NCI-H510A treated with DMSO at 0.1 percent for 48 hours (cell line): ENCODE data around the gene MED13L.

Experiments
- DNase-seq: peaks from one replicate; lab custom pipeline; 2025; lab: John Stamatoyannopoulos, UW

MED13L gene

GRCh38 chr12:116090516-116090915 is 187.0 kb downstream of the MED13L start:
- no peak for DNase-seq

- DNase-seq = no peak
These were observed 188.4 kb downstream of the MED13L start for GRCh38 chr12:116089080-116089479.

GRCh38 chr12:116087962-116088361 is 189.5 kb downstream of the MED13L start:
- DNase-seq = no peak

- no peak for DNase-seq
These were observed 190.1 kb downstream of the MED13L start for GRCh38 chr12:116087399-116087798.

GRCh38 chr12:116080415-116080814 is 197.1 kb downstream of the MED13L start:
- no peak for DNase-seq

GRCh38 chr12:116078396-116078795 is 199.1 kb downstream of the MED13L start:
- no peak for DNase-seq

GRCh38 chr12:116077431-116077830 is 200.1 kb downstream of the MED13L start:
- no peak for DNase-seq

GRCh38 chr12:116076399-116076798 is 201.1 kb downstream of the MED13L start:
- no peak for DNase-seq

GRCh38 chr12:116074686-116075085 is 202.8 kb downstream of the MED13L start:
- no peak for DNase-seq

GRCh38 chr12:116071555-116072230 is 205.8 kb downstream of the MED13L start:
- no peak for DNase-seq

GRCh38 chr12:116070444-116070843 is 207.0 kb downstream of the MED13L start:
- DNase-seq = no peak

- no peak for DNase-seq
These were observed 207.6 kb downstream of the MED13L start for GRCh38 chr12:116069943-116070342.

- no peak for DNase-seq
These were observed 208.6 kb downstream of the MED13L start for GRCh38 chr12:116068853-116069252.

- DNase-seq = no peak
These were observed 209.1 kb downstream of the MED13L start for GRCh38 chr12:116068371-116068770.

- no peak for DNase-seq
These were observed 209.6 kb downstream of the MED13L start for GRCh38 chr12:116067892-116068291.

GRCh38 chr12:116066381-116067230 is 210.9 kb downstream of the MED13L start:
- peak; percentile 49 for DNase-seq

GRCh38 chr12:116065606-116066005 is 211.9 kb downstream of the MED13L start:
- no peak for DNase-seq

- DNase-seq = no peak
These were observed 213.0 kb downstream of the MED13L start for GRCh38 chr12:116064493-116064892.

GRCh38 chr12:116062698-116063097 is 214.8 kb downstream of the MED13L start:
- no peak for DNase-seq

- DNase-seq = no peak
These were observed 216.7 kb downstream of the MED13L start for GRCh38 chr12:116060764-116061163.

GRCh38 chr12:116059904-116060303 is 217.6 kb downstream of the MED13L start:
- DNase-seq = no peak

- DNase-seq = no peak
These were observed 218.9 kb downstream of the MED13L start for GRCh38 chr12:116058574-116058973.

- no peak for DNase-seq
These were observed 220.1 kb downstream of the MED13L start for GRCh38 chr12:116057356-116057755.
